H1 (cell line): ENCODE data around the gene ABLIM1. TPM values are rescaled to one million over a fixed set of nuclear protein-coding genes. Genes with fewer than 3 reads are reported as not detected.
A peak's percentile ranks its signal among the peaks of the same experiment; 100 is the strongest.

Experiments
- CTCF ChIA-PET: fragments of 300-600 bp; sonication (Branson Sonifier 250); formaldehyde crosslinking; loops from one replicate; lab custom pipeline; 2021; ENCODE audit not compliant: partially characterized antibody; lab: Charles Lee
- POLR2A ChIA-PET: fragments of 300-600 bp; sonication (Branson Sonifier 250); formaldehyde crosslinking; loops from one replicate; lab custom pipeline; 2021; ENCODE audit warnings: inconsistent platforms; ENCODE audit not compliant: partially characterized antibody; lab: Charles Lee
- DNase-seq, 2 experiments: peaks; one replicate each; pipeline versions ENCODE4 v3.0.0 to v3.0.0-alpha.2; 2010 to 2022; ENCODE audit warnings: low spot score in 2 of 2, low read depth in 1 of 2, mixed read lengths in 1 of 2
- FAIRE-seq: peaks from 2 replicates; lab custom pipeline; 2011; peaks lifted over from hg19 to GRCh38; lab: Jason Lieb, UNC
- H2AFZ ChIP-seq: 2 replicates; pipeline ENCODE4 v1.8.1; 2012; ENCODE audit warnings: low read length, inconsistent platforms
- H2AK5ac ChIP-seq: 2 replicates; pipeline ENCODE4 v1.6.1; 2013; ENCODE audit warnings: low read depth, low read length
- H2BK120ac ChIP-seq: replicated peaks from 2 replicates; pipeline ENCODE3; 2013; ENCODE audit warnings: low read depth, low read length, inconsistent platforms
- H2BK12ac ChIP-seq: 2 replicates; pipeline ENCODE4 v1.6.1; 2013; ENCODE audit warnings: low read depth, low read length
- H2BK15ac ChIP-seq: 2 replicates; pipeline ENCODE4 v1.6.1; 2013; ENCODE audit warnings: low read length
- H2BK20ac ChIP-seq: 2 replicates; pipeline ENCODE4 v1.6.1; 2013; ENCODE audit warnings: low read length
- H2BK5ac ChIP-seq: 2 replicates; pipeline ENCODE4 v1.6.1; 2013; ENCODE audit warnings: low read depth, low read length
- H3K14ac ChIP-seq: 2 replicates; pipeline ENCODE4 v1.6.1; 2013; ENCODE audit warnings: inconsistent platforms; ENCODE audit not compliant: insufficient read length
- H3K18ac ChIP-seq: 2 replicates; pipeline ENCODE4 v1.6.1; 2013; ENCODE audit warnings: low read length; ENCODE audit errors: extremely low read depth
- H3K23ac ChIP-seq: 2 replicates; pipeline ENCODE4 v1.6.1; 2013; ENCODE audit warnings: inconsistent platforms; ENCODE audit not compliant: insufficient read length
- H3K23me2 ChIP-seq: 2 replicates; pipeline ENCODE4 v1.6.1; 2013; ENCODE audit warnings: low read depth, low read length
- H3K27ac ChIP-seq: 2 replicates; pipeline ENCODE4 v1.6.1; 2011; ENCODE audit warnings: low read depth, low read length, inconsistent platforms
- H3K27me3 ChIP-seq, 4 experiments: replicated peaks in 1 of 4; 1 replicate in 1 of 4; 2 replicates in 3 of 4; pipeline versions ENCODE4 v1.6.1 to v1.8.1; 2011 to 2013; ENCODE audit warnings: low read length in 3 of 4, mild to moderate bottlenecking in 3 of 4, inconsistent platforms in 2 of 4, mixed read lengths in 2 of 4, moderate library complexity in 1 of 4; ENCODE audit not compliant: control insufficient read depth in 3 of 4, insufficient read depth in 3 of 4; ENCODE audit errors: extremely low read depth in 1 of 4
- H3K36me3 ChIP-seq, 4 experiments: 2 replicates each; pipeline versions ENCODE4 v1.6.1 to v1.8.1; 2011 to 2013; ENCODE audit warnings: mild to moderate bottlenecking in 4 of 4, low read length in 3 of 4, moderate library complexity in 2 of 4, control low read depth in 1 of 4, inconsistent platforms in 1 of 4; ENCODE audit not compliant: insufficient read depth in 4 of 4, control insufficient read depth in 2 of 4
- H3K4ac ChIP-seq: replicated peaks from 2 replicates; pipeline ENCODE3; 2013; ENCODE audit warnings: low read length, low read depth, mixed read lengths, inconsistent platforms; ENCODE audit not compliant: insufficient read length
- H3K4me1 ChIP-seq, 4 experiments: replicated peaks in 1 of 4; 1 replicate in 1 of 4; 2 replicates in 3 of 4; pipeline versions ENCODE4 v1.6.1 to v1.8.1; 2011 to 2013; ENCODE audit warnings: low read length in 3 of 4, inconsistent platforms in 2 of 4, mixed read lengths in 1 of 4; ENCODE audit not compliant: insufficient read depth in 4 of 4, control insufficient read depth in 3 of 4
- H3K4me2 ChIP-seq, 2 experiments: 2 replicates each; pipeline versions ENCODE4 v1.6.1 to v1.8.1; 2011 to 2013; ENCODE audit warnings: low read depth in 2 of 2, low read length in 2 of 2, control low read depth in 1 of 2, inconsistent platforms in 1 of 2, mild to moderate bottlenecking in 1 of 2; ENCODE audit not compliant: insufficient read depth in 1 of 2
- H3K4me3 ChIP-seq, 4 experiments: fragments of 200-600, 300-600 bp in 1 of 4; sonication (generic), shearing (Covaris generic), sonication (Bioruptor Twin) in 1 of 4; 2 replicates each; pipeline versions ENCODE4 v1.5.1 to v1.8.1; 2011 to 2016; ENCODE audit warnings: low read length in 4 of 4, low read depth in 3 of 4, control low read depth in 2 of 4, inconsistent platforms in 2 of 4, mild to moderate bottlenecking in 2 of 4, mixed read lengths in 1 of 4, moderate library complexity in 1 of 4; ENCODE audit not compliant: insufficient read depth in 2 of 4; ENCODE audit errors: extremely low read depth in 1 of 4
- H3K56ac ChIP-seq: replicated peaks from 2 replicates; pipeline ENCODE3; 2013; ENCODE audit warnings: low read depth, mild to moderate bottlenecking, mixed read lengths, low read length, inconsistent platforms; ENCODE audit not compliant: insufficient read length
- H3K79me1 ChIP-seq: 2 replicates; pipeline ENCODE4 v1.6.1; 2013; ENCODE audit warnings: low read depth, low read length, control low read depth
- H3K79me2 ChIP-seq, 2 experiments: 2 replicates each; pipeline versions ENCODE4 v1.6.1 to v1.8.1; 2012 to 2013; ENCODE audit warnings: low read length in 2 of 2, mild to moderate bottlenecking in 2 of 2, inconsistent platforms in 1 of 2; ENCODE audit not compliant: insufficient read depth in 2 of 2, control insufficient read depth in 1 of 2
- H3K9ac ChIP-seq, 4 experiments: replicated peaks in 1 of 4; 1 replicate in 1 of 4; 2 replicates in 3 of 4; pipeline versions ENCODE4 v1.6.1 to v1.8.1; 2011 to 2013; ENCODE audit warnings: low read depth in 3 of 4, low read length in 3 of 4, control low read depth in 2 of 4, mild to moderate bottlenecking in 2 of 4, moderate library complexity in 2 of 4, inconsistent platforms in 1 of 4; ENCODE audit errors: extremely low read depth in 1 of 4
- H3K9me3 ChIP-seq, 2 experiments: 2 replicates each; pipeline versions ENCODE4 v1.6.1 to v1.8.1; 2012 to 2013; ENCODE audit warnings: mild to moderate bottlenecking in 2 of 2, moderate library complexity in 2 of 2, control low read depth in 1 of 2, inconsistent platforms in 1 of 2, low read depth in 1 of 2, low read length in 1 of 2, mixed read lengths in 1 of 2; ENCODE audit not compliant: insufficient read depth in 2 of 2
- H4K20me1 ChIP-seq, 2 experiments: replicated peaks in 1 of 2; 2 replicates each; pipeline versions ENCODE3 to v1.8.1; 2011 to 2013; ENCODE audit warnings: inconsistent platforms in 2 of 2, low read length in 2 of 2, mild to moderate bottlenecking in 1 of 2; ENCODE audit not compliant: insufficient read depth in 2 of 2, control insufficient read depth in 1 of 2
- H4K5ac ChIP-seq: 2 replicates; pipeline ENCODE4 v1.6.1; 2013; ENCODE audit warnings: low read length, low read depth, mixed read lengths, inconsistent platforms; ENCODE audit not compliant: insufficient read length
- H4K8ac ChIP-seq: 2 replicates; pipeline ENCODE4 v1.8.0; 2013; ENCODE audit warnings: mild to moderate bottlenecking, moderate library complexity, low read length, inconsistent platforms; ENCODE audit not compliant: insufficient read depth; ENCODE audit errors: extremely low read depth
- H4K91ac ChIP-seq: replicated peaks from 2 replicates; pipeline ENCODE3; 2013; ENCODE audit warnings: low read length, mixed read lengths, inconsistent platforms; ENCODE audit not compliant: insufficient read length
- GTF2F1 ChIP-seq: IDR thresholded peaks from 2 replicates; pipeline ENCODE4 v1.6.1; 2012; ENCODE audit warnings: low read depth, low read length, improper control_type of control experiment, borderline replicate concordance
- KDM4A ChIP-seq: IDR thresholded peaks from one replicate; pipeline ENCODE4 v1.7.1; 2012; ENCODE audit warnings: low read depth, mild to moderate bottlenecking, moderate library complexity, low read length, inconsistent platforms; ENCODE audit not compliant: severe bottlenecking
- RFX5 ChIP-seq: IDR thresholded peaks from 2 replicates; pipeline ENCODE4 v1.6.1; 2011; ENCODE audit warnings: low read depth, low read length, improper control_type of control experiment, borderline replicate concordance
- SAP30 ChIP-seq: fragments of 300-600 bp; sonication (generic); IDR thresholded peaks from 2 replicates; pipeline ENCODE4 v1.7.1; 2012; ENCODE audit warnings: low read length, moderate library complexity, mild to moderate bottlenecking, inconsistent platforms; ENCODE audit not compliant: insufficient read depth, insufficient replicate concordance
- WGBS, 2 experiments: shearing (Covaris generic) in 1 of 2; methylation state at CpG; one replicate each; pipeline versions ENCODE4 v1.1.6 to v1.1.7; 2013 to 2015; ENCODE audit warnings: low lambda C conversion rate in 2 of 2, mixed read lengths in 2 of 2, inconsistent platforms in 1 of 2, low coverage in 1 of 2, missing lambda C conversion rate in 1 of 2; ENCODE audit not compliant: insufficient replicate concordance in 2 of 2, insufficient coverage in 1 of 2, insufficient read length in 1 of 2; ENCODE audit errors: extremely low coverage in 1 of 2, missing lambda C conversion rate in 1 of 2; 5-methylcytosine and 5-hydroxymethylcytosine counted together
- polyA plus RNA-seq, 7 experiments: library from polyadenylated mRNA; depleted of rRNA in 3 of 7; stranded (reverse) in 5 of 7; unstranded in 2 of 7; fragments of >200 nt in 5 of 7; fragments of 200-250 nt in 2 of 7; gene quantifications; 1 replicate in 5 of 7; 2 replicates in 1 of 7; 4 replicates in 1 of 7; pipeline versions ENCODE4 v1.2.1 to v1.2.3, GENCODE V29; 2011 to 2013; ENCODE audit warnings: missing spikeins in 2 of 7, mixed read lengths in 2 of 7
- total RNA-seq: library from RNA; stranded (reverse); fragmentation: NEBNext Ultra II Directional; extraction: Animal tissue kit (Norgen Biotek cat#: 25700); gene quantifications from 2 replicates; pipeline ENCODE4 v1.2.1, GENCODE V29; 2021
- TF ChIP-seq, protein P1 (sequence below): IDR thresholded peaks from 2 replicates; pipeline ENCODE4 v1.6.1; 2012; ENCODE audit warnings: inconsistent platforms

Gene ABLIM1
- total and polyA plus RNA-seq, 2 of the 8 experiments (the other 6 are each of a cell fraction or from before 2014, with no cell fraction given) = 51.2 to 51.7 TPM

DNA sequence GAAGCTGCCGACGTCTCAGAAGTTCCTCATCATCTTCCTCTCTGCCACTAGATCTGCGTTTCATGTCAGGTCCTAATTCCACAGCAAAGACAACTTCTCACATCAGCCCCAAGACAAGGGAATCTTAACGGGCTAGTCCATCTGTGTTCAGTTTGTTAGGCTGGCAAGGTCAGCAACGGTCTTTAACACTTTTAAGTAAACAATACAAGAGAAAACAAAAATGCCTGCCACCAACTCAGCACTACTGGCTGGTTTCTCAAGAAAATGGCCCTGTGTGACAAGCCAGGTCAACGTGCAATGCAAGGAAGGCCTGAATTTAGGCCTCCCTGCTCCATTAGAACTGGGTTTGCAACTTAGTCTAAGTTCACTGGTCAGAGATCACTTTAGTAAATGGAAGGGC lies 212.7 kb downstream of the ABLIM1 start:
- Histone ChIP-seq H2AFZ (no peak overlapping the region), H3K4ac (no peak overlapping the region), H3K27me3 (no peaks in the 10 kb centered on the region), H4K20me1 (peaks cover 2% of the 10 kb centered on the region in 2 experiments), H2AK5ac (no peak overlapping the region), H3K18ac (no peak overlapping the region), H3K56ac (no peak overlapping the region), H3K4me2 (no peak overlapping the region), H3K79me2 (no peaks in the 10 kb centered on the region), H2BK15ac (no peak overlapping the region), H3K23ac (no peak overlapping the region), H3K79me1 (no peaks in the 10 kb centered on the region), H3K14ac (no peak overlapping the region), H3K4me1 (peaks cover 0 to 2% (median 0%) of the 10 kb centered on the region in 4 experiments; a peak in 1 of 7 replicates), H2BK20ac (no peak overlapping the region), H2BK5ac (no peak overlapping the region), H3K9ac (no peak overlapping the region), H3K36me3 (no peaks in the 10 kb centered on the region), H3K23me2 (no peaks in the 10 kb centered on the region), H4K5ac (no peak overlapping the region), H4K8ac (no peak overlapping the region), H3K4me3 (no peak overlapping the region), H3K27ac (no peak overlapping the region), H4K91ac (no peak overlapping the region), H3K9me3 (no peaks in the 10 kb centered on the region), H2BK12ac (no peak overlapping the region), H2BK120ac (no peak overlapping the region)
- POLR2A ChIA-PET = no interaction called here
- peak; percentile 32 for FAIRE-seq
- TF ChIP-seq, protein P1, sequence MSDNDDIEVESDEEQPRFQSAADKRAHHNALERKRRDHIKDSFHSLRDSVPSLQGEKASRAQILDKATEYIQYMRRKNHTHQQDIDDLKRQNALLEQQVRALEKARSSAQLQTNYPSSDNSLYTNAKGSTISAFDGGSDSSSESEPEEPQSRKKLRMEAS = no peak
- TF ChIP-seq SAP30 (no peak), GTF2F1 (no peak), KDM4A (no peak), RFX5 (no peak)
- DNase-seq = no peak
- CTCF ChIA-PET = interaction anchor here (20.2 kb wide), 1 partner anchor 144 kb away, joined by 269 read pairs; no protein-coding TSS in a partner anchor
- 95% methylated on average over 6 of the region's 6 CpGs; no CpG with 5 or more reads in 1 of the 2 experiments for WGBS, 2 experiments
